K562 (cell line): ENCODE data around the gene DTX3. TPM values are rescaled to one million over a fixed set of nuclear protein-coding genes. Genes with fewer than 3 reads are reported as not detected.

Experiments used
- ATAC-seq: fragments of 200-7000 bp; cut with Tn5 transposase; 3 replicates; pipeline ENCODE4 v1.9.1; 2020; ENCODE audit warnings: moderate library complexity
- BruUV-seq: library from RNA; stranded (reverse); fragments of 400-500 nt; replicated peaks from 2 replicates; lab custom pipeline; 2021; lab: Mats Ljungman, UMichigan
- CTCF ChIA-PET: fragments of 300-600 bp; formaldehyde crosslinking; extraction: SDS; loops from one replicate; lab custom pipeline; 2021; ENCODE audit warnings: low intra/inter-chr PET ratio; lab: Yijun Ruan, JAX
- POLR2A ChIA-PET: fragments of 300-600, 350-650 bp; sonication (Branson Sonifier 250); formaldehyde crosslinking; extraction: SDS; loops from one replicate; lab custom pipeline; 2021; ENCODE audit warnings: antibody characterized with exemption, inconsistent platforms; lab: Yijun Ruan, JAX
- DNase-seq, 4 experiments: peaks; one replicate each; pipeline versions ENCODE4 v3.0.0 to v3.0.0-alpha.2; 2011 to 2018; ENCODE audit warnings: low spot score in 3 of 4, mixed read lengths in 3 of 4; ENCODE audit errors: extremely low read depth in 1 of 4
- FAIRE-seq: peaks from 2 replicates; lab custom pipeline; 2011; peaks lifted over from hg19 to GRCh38; lab: Jason Lieb, UNC
- H2AFZ ChIP-seq: 2 replicates; pipeline ENCODE4 v1.6.0; 2011; ENCODE audit warnings: low read depth, low read length, control low read depth, inconsistent platforms
- H3K27ac ChIP-seq: fragments of 200-600 bp; 3 replicates; pipeline ENCODE4 v1.8.0; 2011; ENCODE audit warnings: low read depth, mild to moderate bottlenecking, control low read depth, inconsistent platforms, low read length, moderate library complexity, mixed read lengths; ENCODE audit errors: extremely low read depth
- H3K27me3 ChIP-seq, 2 experiments: fragments of 300-600 bp in 1 of 2; 2 replicates in 1 of 2; 3 replicates in 1 of 2; pipeline versions ENCODE4 v1.6.0 to v1.8.0; 2011; ENCODE audit warnings: inconsistent platforms in 2 of 2, low read length in 2 of 2, mild to moderate bottlenecking in 1 of 2, mixed read lengths in 1 of 2, moderate library complexity in 1 of 2; ENCODE audit not compliant: control insufficient read depth in 2 of 2, insufficient read depth in 2 of 2
- H3K36me3 ChIP-seq: fragments of 300-600 bp; 3 replicates; pipeline ENCODE4 v1.8.0; 2011; ENCODE audit warnings: mild to moderate bottlenecking, low read length, inconsistent platforms; ENCODE audit not compliant: control insufficient read depth, insufficient read depth
- H3K4me1 ChIP-seq, 2 experiments: fragments of 200-600 bp in 1 of 2; replicated peaks in 1 of 2; 2 replicates in 1 of 2; 3 replicates in 1 of 2; pipeline versions ENCODE4 v1.5.1 to v1.8.0; 2011; ENCODE audit warnings: inconsistent platforms in 2 of 2, low read length in 2 of 2, mild to moderate bottlenecking in 1 of 2, mixed read lengths in 1 of 2, moderate library complexity in 1 of 2; ENCODE audit not compliant: control insufficient read depth in 2 of 2, insufficient read depth in 2 of 2
- H3K4me2 ChIP-seq: 2 replicates; pipeline ENCODE4 v1.6.1; 2011; ENCODE audit warnings: low read length, control low read depth, inconsistent platforms, mixed read lengths; ENCODE audit not compliant: insufficient read depth
- H3K4me3 ChIP-seq: fragments of 200-600 bp; sonication (generic), shearing (Covaris generic); 2 replicates; pipeline ENCODE4 v1.5.1; 2016; ENCODE audit warnings: control low read depth, inconsistent platforms
- H3K79me2 ChIP-seq: fragments of 200-600 bp; 3 replicates; pipeline ENCODE4 v1.8.0; 2011; ENCODE audit warnings: low read length, inconsistent platforms; ENCODE audit not compliant: control insufficient read depth, insufficient read depth
- H3K9ac ChIP-seq, 2 experiments: 2 replicates each; pipeline versions ENCODE4 v1.6.0 to v1.6.1; 2011; ENCODE audit warnings: low read depth in 2 of 2, low read length in 2 of 2, control low read depth in 1 of 2, inconsistent platforms in 1 of 2, mild to moderate bottlenecking in 1 of 2, mixed read lengths in 1 of 2; ENCODE audit not compliant: insufficient read depth in 1 of 2
- H3K9me1 ChIP-seq: one replicate; pipeline ENCODE4 v1.6.0; 2011; ENCODE audit warnings: inconsistent platforms, mild to moderate bottlenecking, low read length, moderate library complexity; ENCODE audit not compliant: control insufficient read depth, insufficient read depth
- H3K9me3 ChIP-seq: replicated peaks from 2 replicates; pipeline ENCODE4 v1.5.1; 2011; ENCODE audit warnings: low read depth, low read length, inconsistent platforms; ENCODE audit not compliant: control insufficient read depth, insufficient read depth
- H4K20me1 ChIP-seq: replicated peaks from 2 replicates; pipeline ENCODE4 v1.6.1; 2011; ENCODE audit warnings: low read length, inconsistent platforms, mixed read lengths; ENCODE audit not compliant: control insufficient read depth, insufficient read depth
- ATF1 ChIP-seq, 2 experiments: fragments of 450-650 bp in 1 of 2; IDR thresholded peaks; 2 replicates each; pipeline ENCODE4 v1.6.1; 2016; ENCODE audit warnings: missing compliant biosample characterization in 1 of 2, missing genetic modification characterization in 1 of 2
- E2F8 ChIP-seq: fragments of 450-650 bp; IDR thresholded peaks from 2 replicates; pipeline ENCODE4 v1.7.1; 2018; ENCODE audit warnings: mild to moderate bottlenecking, low read depth; ENCODE audit not compliant: partially characterized antibody
- EGR1 ChIP-seq: fragments of 450-650 bp; conservative IDR thresholded peaks from 2 replicates; pipeline ENCODE4 v1.6.1; 2017; ENCODE audit warnings: mild to moderate bottlenecking
- HCFC1 ChIP-seq: IDR thresholded peaks from 2 replicates; pipeline ENCODE4 v1.6.1; 2012; ENCODE audit warnings: low read depth, low read length, improper control_type of control experiment
- KDM4B ChIP-seq, 2 experiments: fragments of 450-650 bp in 1 of 2; sonication (generic) in 1 of 2; IDR thresholded peaks; 2 replicates each; pipeline ENCODE4 v1.6.1; 2016 to 2017; ENCODE audit warnings: borderline replicate concordance in 2 of 2, antibody characterized with exemption in 1 of 2, low read depth in 1 of 2, mild to moderate bottlenecking in 1 of 2
- NR1H2 ChIP-seq: sonication (generic); formaldehyde crosslinking; IDR thresholded peaks from 2 replicates; pipeline ENCODE4 v1.4.0; 2020; ENCODE audit warnings: mild to moderate bottlenecking, missing genetic modification reagents
- TFAM ChIP-seq: fragments of 250-450 bp; sonication (Bioruptor Pico); conservative IDR thresholded peaks from 2 replicates; pipeline ENCODE4 v1.5.0; 2021; ENCODE audit warnings: mild to moderate bottlenecking, moderate library complexity
- U2AF2 ChIP-seq: fragments of 200-400 bp; formaldehyde crosslinking; optimal IDR thresholded peaks from 2 replicates; pipeline ENCODE3; 2017; ENCODE audit warnings: low read depth, mild to moderate bottlenecking, low read length
- ZNF668 ChIP-seq: fragments of 250-450 bp; sonication (Bioruptor Pico); IDR thresholded peaks from 2 replicates; pipeline ENCODE4 v1.8.0; 2022; ENCODE audit warnings: mild to moderate bottlenecking, inconsistent platforms
- whole genome bisulfite sequencing: fragments of 100-300 bp; shearing (Covaris generic); methylation state at CpG from one replicate; pipeline ENCODE4 v1.1.6; 2016; ENCODE audit warnings: low coverage, mixed read lengths; ENCODE audit not compliant: insufficient coverage; ENCODE audit errors: missing lambda C conversion rate; 5-methylcytosine and 5-hydroxymethylcytosine counted together
- in situ Hi-C: fragments of 300-500 bp; cut with MboI; formaldehyde crosslinking; loops from 4 replicates; pipeline ENCODE4 v1.15.0; 2018; ENCODE audit warnings: inconsistent platforms, mixed read lengths
- intact Hi-C: fragments of 100-400 bp; cut with micrococcal nuclease; formaldehyde crosslinking; loops from 2 replicates; pipeline ENCODE4 v1.14.2; 2022
- polyA plus RNA-seq, 8 experiments: library from polyadenylated mRNA; depleted of rRNA in 4 of 8; stranded (reverse) in 5 of 8; unstranded in 3 of 8; fragments of >200 nt; fragmentation: Nextera tagmentation in 2 of 8; fragmentation: Illumina TruSeq in 1 of 8; extraction: Ambion mirVana in 2 of 8; extraction: Trizol in 1 of 8; gene quantifications; 2 replicates each; pipeline versions ENCODE4 v1.2.1 to v1.2.3, GENCODE V29; 2011 to 2014; ENCODE audit warnings: inconsistent platforms in 1 of 8, missing spikeins in 1 of 8
- total RNA-seq, 7 experiments: library from RNA; depleted of rRNA in 6 of 7; stranded (reverse); fragments of >200 nt in 6 of 7; fragmentation: Illumina TruSeq in 2 of 7; extraction: Trizol in 2 of 7; gene quantifications; 2 replicates each; pipeline versions ENCODE4 v1.2.1 to v1.2.3, GENCODE V29; 2011 to 2021; ENCODE audit warnings: low replicate concordance in 1 of 7

Gene DTX3
- total and polyA plus RNA-seq, 9 of the 15 experiments (the other 6 are each of a cell fraction or from before 2014, with no cell fraction given) = 0.03 to 0.09 (median 0.06) TPM; not detected in 6

GRCh38 chr12:57605811-57606311 is 1.2 kb downstream of the DTX3 start:
- Histone ChIP-seq H3K4me1 (peaks cover 27 to 32% of the 10 kb centered on the region in 2 experiments), H3K9ac (no peak overlapping the region; a peak in 1 of 4 replicates), H3K36me3 (peaks cover 19% of the 10 kb centered on the region; the same call in 2 of the 3 replicates), H3K27me3 (no peaks in the 10 kb centered on the region)
- intact Hi-C loops = no loop called here
- 50% methylated on average over 4 of the region's 4 CpGs for WGBS
- POLR2A ChIA-PET = interaction anchor here (0.6 to 2.1 kb wide), 10 partner anchors 11 to 85 kb away, joined by 3 to 9 read pairs (median 4); partner anchors contain the start of genes DDIT3 and PIP4K2C
- TF ChIP-seq EGR1 (0 out of 2 replicates have a peak, but pooled peaks have one; percentile 9), ZNF668 (CRISPR knock-in tag) (no peak)
- TF ChIP-seq, all 486 proteins: peak for 1
- Histone ChIP-seq H3K9me3 (no peaks in the 10 kb centered on the region), H2AFZ (peak overlapping the region; percentile 58; the same call in 1 of the 2 replicates), H3K27ac (no peak overlapping the region), H3K4me3 (no peak overlapping the region), H4K20me1 (no peaks in the 10 kb centered on the region), H3K4me2 (no peak overlapping the region), H3K9me1 (no peaks in the 10 kb centered on the region), H3K79me2 (no peaks in the 10 kb centered on the region)
- no peak for FAIRE-seq
- CTCF ChIA-PET = no interaction called here
- BruUV-seq = no TSS peak
- no peak for DNase-seq
- ATAC-seq = no peak
- in situ Hi-C loops = no loop called here

GRCh38 chr12:57606399-57606798 is 1.8 kb downstream of the DTX3 start:
- H3K9me3 ChIP-seq = no peaks in the 10 kb centered on the region
- peak overlapping the region; percentile 58 for H2AFZ ChIP-seq
- ChIA-PET CTCF (no interaction called here), POLR2A (interaction anchor here (0.6 to 2.1 kb wide), 8 partner anchors 10 to 72 kb away, joined by 3 to 9 read pairs (median 4); partner anchors contain the start of gene PIP4K2C)
- DNase-seq = no peak
- H4K20me1 ChIP-seq = no peaks in the 10 kb centered on the region
- H3K36me3 ChIP-seq = peaks cover 14% of the 10 kb centered on the region; the same call in 2 of the 3 replicates
- no peak overlapping the region for H3K4me2 ChIP-seq
- no peak overlapping the region for H3K4me3 ChIP-seq
- 0 out of 4 replicates have a peak overlapping the region, but pooled peaks of 1 of the 2 experiments have one; percentile 14 for H3K9ac ChIP-seq
- H3K79me2 ChIP-seq = no peaks in the 10 kb centered on the region
- no peak for TF ChIP-seq ATF1 (CRISPR knock-in tag; IDR thresholded peaks at IDR 0.05)
- no peak for TF ChIP-seq ATF1 (tag; IDR thresholded peaks at IDR 0.05)
- TF ChIP-seq NR1H2 (CRISPR knock-in tag) = no peak
- TF ChIP-seq E2F8 = no peak
- TF ChIP-seq TFAM (CRISPR knock-in tag) = no peak
- TF ChIP-seq KDM4B (IDR thresholded peaks at IDR 0.05; ENCODE audit: borderline replicate concordance in 2 of 2, low read depth in 1 of 2) = no peak
- no peak for TF ChIP-seq U2AF2
- TF ChIP-seq HCFC1 = no peak
- no peaks in the 10 kb centered on the region for H3K9me1 ChIP-seq
- no peaks in the 10 kb centered on the region for H3K27me3 ChIP-seq
- FAIRE-seq = peak; percentile 48
- peaks cover 29 to 38% of the 10 kb centered on the region in 2 experiments for H3K4me1 ChIP-seq
- WGBS = 47% methylated on average over 2 of the region's 2 CpGs
- BruUV-seq = no TSS peak
- no peak overlapping the region for H3K27ac ChIP-seq
- intact Hi-C loops (no loop called here), in situ Hi-C loops (no loop called here)
- ATAC-seq = no peak
